GM10266 (cell line): Measurements from ENCODE around the gene PDE3A.

ENCODE experiments used
- DNase-seq: peaks from one replicate; pipeline ENCODE4 v3.0.0; 2012; ENCODE audit errors: extremely low spot score
- CTCF ChIP-seq: IDR thresholded peaks from 2 replicates; pipeline ENCODE4 v1.5.1; 2012; ENCODE audit warnings: mild to moderate bottlenecking, low read depth; ENCODE audit not compliant: control insufficient read depth, insufficient read depth; ENCODE audit errors: missing control alignments

The PDE3A gene

DNA sequence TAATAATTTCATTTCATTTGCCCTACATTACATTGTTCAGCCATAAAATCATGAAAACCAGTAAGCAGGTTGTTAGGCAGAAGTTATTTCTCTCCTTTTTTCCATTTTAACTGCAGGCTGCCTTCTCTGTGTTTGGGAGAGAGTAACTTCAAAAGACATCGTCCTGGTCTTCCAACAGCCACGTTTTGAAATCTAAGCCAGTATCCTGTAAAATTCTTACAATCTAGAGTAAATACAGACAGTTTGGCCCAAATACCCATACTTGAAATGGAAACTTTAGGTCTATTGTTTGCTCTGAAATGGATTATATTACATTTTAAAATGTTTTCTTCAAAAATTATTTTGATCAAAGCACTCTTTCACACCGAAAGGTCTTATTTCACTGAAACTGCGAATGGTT lies 260.7 kb downstream of the PDE3A start:
- TF ChIP-seq CTCF = no peak
- DNase-seq = no peak

DNA sequence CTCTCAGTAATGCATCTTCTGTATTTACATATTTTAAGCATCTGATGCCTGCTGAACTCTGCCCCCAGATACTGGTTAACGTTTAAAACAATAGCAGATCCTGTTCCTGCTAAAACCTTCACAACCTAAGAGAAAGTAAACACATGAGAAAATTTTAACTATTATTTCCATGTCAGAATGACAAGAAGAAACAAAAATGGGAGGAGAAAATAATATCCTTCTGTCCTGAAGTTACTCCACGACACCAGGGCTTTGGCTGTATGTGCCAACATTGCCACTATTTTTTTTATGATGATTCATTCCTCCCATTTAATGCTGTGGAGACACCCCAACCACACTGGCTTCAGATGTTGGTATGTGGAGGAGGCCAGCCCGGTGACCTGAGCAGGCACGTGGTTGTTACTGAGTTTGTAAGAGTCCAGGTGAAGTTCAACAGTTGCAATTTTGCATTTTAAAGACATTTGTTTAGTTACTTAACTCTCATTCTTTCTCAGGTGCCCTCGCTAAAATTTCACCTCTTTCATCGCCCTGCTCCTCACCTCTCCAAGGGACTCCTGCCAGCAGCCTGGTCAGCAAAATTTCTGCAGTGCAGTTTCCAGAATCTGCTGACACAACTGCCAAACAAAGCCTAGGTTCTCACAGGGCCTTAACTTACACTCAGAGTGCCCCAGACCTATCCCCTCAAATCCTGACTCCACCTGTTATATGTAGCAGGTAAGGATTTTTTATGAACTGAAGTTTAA lies 261.2 kb downstream of the PDE3A start:
- no peak for DNase-seq

GRCh38 chr12:20631711-20632110 lies 263.4 kb downstream of the PDE3A start:
- DNase-seq = no peak
- TF ChIP-seq CTCF = no peak

More for the DNA sequence above, 261.2 kb downstream of the PDE3A start:
- TF ChIP-seq CTCF = no peak

DNA sequence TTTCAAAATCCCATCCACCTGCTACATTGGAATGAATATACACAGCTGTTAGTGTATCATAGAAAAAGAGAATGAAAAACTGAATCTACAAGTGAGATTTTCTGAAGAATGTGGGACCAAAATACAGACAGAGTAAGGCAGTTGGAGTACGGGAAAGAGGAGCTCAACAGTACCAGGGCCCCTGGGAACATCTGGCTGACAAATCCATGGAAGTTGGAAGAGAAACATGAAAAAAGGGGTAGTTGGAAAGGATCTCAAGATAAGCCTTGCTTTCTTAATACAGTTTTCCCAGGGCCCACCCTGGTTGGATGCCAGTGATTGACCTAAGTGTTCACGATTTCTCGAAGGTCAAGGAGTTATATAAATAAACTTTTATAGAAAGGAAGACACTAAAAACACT lies 272.8 kb downstream of the PDE3A start:
- no peak for DNase-seq
- TF ChIP-seq CTCF = no peak

GRCh38 chr12:20643822-20644221 lies 275.5 kb downstream of the PDE3A start:
- no peak for DNase-seq
- no peak for TF ChIP-seq CTCF

- peak; percentile 7 for DNase-seq
- peak; percentile 47 for TF ChIP-seq CTCF
Observed at GRCh38 chr12:20646239-20646827, 278.0 kb downstream of the PDE3A start.

DNA sequence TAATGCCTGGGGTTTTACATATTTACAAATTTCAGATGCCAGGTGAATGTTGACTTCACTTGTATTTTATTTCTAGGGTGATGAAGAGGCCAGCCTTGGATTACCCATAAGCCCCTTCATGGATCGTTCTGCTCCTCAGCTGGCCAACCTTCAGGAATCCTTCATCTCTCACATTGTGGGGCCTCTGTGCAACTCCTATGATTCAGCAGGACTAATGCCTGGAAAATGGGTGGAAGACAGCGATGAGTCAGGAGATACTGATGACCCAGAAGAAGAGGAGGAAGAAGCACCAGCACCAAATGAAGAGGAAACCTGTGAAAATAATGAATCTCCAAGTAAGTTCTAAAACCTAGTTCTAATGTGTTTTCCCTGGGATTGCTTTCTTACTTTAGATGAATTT lies 285.5 kb downstream of the PDE3A start:
- TF ChIP-seq CTCF = no peak
- no peak for DNase-seq
